Ectodermal cell (in vitro differentiated cells): ENCODE measurements around the gene CFH.
"Not testable (repeated sequence)": the region's sequence is repeated elsewhere in the genome, so short reads cannot be mapped to it uniquely, and the experiment has no call there.

ENCODE experiments used
- H3K27ac ChIP-seq: 2 replicates; pipeline ENCODE4 v1.7.0; 2013; ENCODE audit warnings: mild to moderate bottlenecking, low read depth, low read length; ENCODE audit not compliant: insufficient read depth, poor library complexity, severe bottlenecking
- H3K27me3 ChIP-seq: 2 replicates; pipeline ENCODE4 v1.7.0; 2013; ENCODE audit warnings: mild to moderate bottlenecking, low read length; ENCODE audit not compliant: insufficient read depth, control insufficient read depth, poor library complexity, severe bottlenecking
- H3K36me3 ChIP-seq: one replicate; pipeline ENCODE4 v1.7.0; 2013; ENCODE audit warnings: low read length; ENCODE audit not compliant: control insufficient read depth, insufficient read depth
- H3K4me1 ChIP-seq: one replicate; pipeline ENCODE4 v1.7.0; 2013; ENCODE audit warnings: low read length; ENCODE audit not compliant: control insufficient read depth, insufficient read depth
- H3K4me3 ChIP-seq: 2 replicates; pipeline ENCODE4 v1.7.0; 2013; ENCODE audit warnings: low read depth, low read length, control low read depth; ENCODE audit not compliant: insufficient read depth
- H3K9me3 ChIP-seq: 2 replicates; pipeline ENCODE4 v1.7.0; 2013; ENCODE audit warnings: mild to moderate bottlenecking, low read length, moderate library complexity; ENCODE audit not compliant: control insufficient read depth
- WGBS, 2 experiments: methylation state at CpG; one replicate each; pipeline ENCODE4 v1.1.7; 2013; ENCODE audit warnings: missing lambda C conversion rate in 2 of 2; 5-methylcytosine and 5-hydroxymethylcytosine counted together

CFH gene

DNA sequence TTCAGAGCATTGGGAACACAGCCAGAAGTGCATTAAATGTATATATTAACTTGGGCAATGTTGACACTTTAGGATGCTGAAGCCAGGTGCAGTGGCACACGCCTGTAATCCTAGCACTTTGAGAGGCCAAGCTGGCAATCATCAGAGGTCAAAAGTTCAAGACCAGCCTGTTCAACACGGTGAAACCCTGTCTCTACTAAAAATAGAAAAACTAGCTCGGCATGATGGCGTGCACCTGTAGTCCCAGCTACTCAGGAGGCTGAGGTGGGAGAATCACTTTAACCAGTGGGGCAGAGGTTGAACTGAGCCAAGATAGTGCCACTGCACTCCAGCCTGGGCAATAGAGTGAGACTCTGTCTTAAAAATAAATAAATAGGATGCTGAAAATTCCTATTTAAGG is 142.3 kb downstream of the CFH start:
- not testable (repeated sequence) for H3K4me1 ChIP-seq, H3K36me3 ChIP-seq, H3K9me3 ChIP-seq, H3K27ac ChIP-seq, H3K27me3 ChIP-seq, H3K4me3 ChIP-seq
- 78 to 84% methylated on average over 4 of the region's 4 CpGs for WGBS, 2 experiments
